C4-2B (cell line): Measurements from ENCODE around the gene HOXC10.

Experiments used
- H3K27ac ChIP-seq: fragments of 450-650 bp; 2 replicates; pipeline ENCODE4 v1.5.1; 2017
- CTCF ChIP-seq: fragments of 450-650 bp; conservative IDR thresholded peaks from 2 replicates; pipeline ENCODE4 v1.5.1; 2017; ENCODE audit warnings: mild to moderate bottlenecking
- ZFX ChIP-seq: fragments of 450-650 bp; IDR thresholded peaks from 2 replicates; pipeline ENCODE4 v1.6.1; 2017

The HOXC10 gene

GRCh38 chr12:54033980-54034784, 49.2 kb downstream of the HOXC10 start:
- TF ChIP-seq ZFX (no peak), CTCF (no peak)
- peak overlapping the region; percentile 83 for H3K27ac ChIP-seq

GRCh38 chr12:54034785-54035310, 49.9 kb downstream of the HOXC10 start:
- TF ChIP-seq ZFX (no peak), CTCF (no peak)
- peak overlapping the region; percentile 83; the same call in 1 of the 2 replicates for H3K27ac ChIP-seq

GRCh38 chr12:54035568-54036264, 50.8 kb downstream of the HOXC10 start:
- H3K27ac ChIP-seq = no peak overlapping the region; the same call in 1 of the 2 replicates
- no peak for TF ChIP-seq CTCF
- no peak for TF ChIP-seq ZFX

GRCh38 chr12:54036620-54037359, 51.8 kb downstream of the HOXC10 start:
- TF ChIP-seq ZFX = no peak
- no peak for TF ChIP-seq CTCF
- H3K27ac ChIP-seq = no peak overlapping the region

- H3K27ac ChIP-seq = no peak overlapping the region
- no peak for TF ChIP-seq CTCF
- TF ChIP-seq ZFX = no peak
Observed at GRCh38 chr12:54037360-54038283, 52.7 kb downstream of the HOXC10 start.

- TF ChIP-seq CTCF (no peak), ZFX (no peak)
- no peak overlapping the region for H3K27ac ChIP-seq
Observed at GRCh38 chr12:54038284-54038870, 53.4 kb downstream of the HOXC10 start.
